Caco-2 (cell line): ENCODE results near the gene SYNPO2. TPM values are rescaled to one million over a fixed set of nuclear protein-coding genes. Genes with fewer than 3 reads are reported as not detected.
A peak's percentile ranks its signal among the peaks of the same experiment; 100 is the strongest.

Experiments
- BruUV-seq: library from RNA; stranded (reverse); fragments of 400-500 nt; replicated peaks from 2 replicates; lab custom pipeline; 2021; lab: Mats Ljungman, UMichigan
- CTCF ChIA-PET: fragments of 300-600 bp; sonication (Branson Sonifier 250); formaldehyde crosslinking; loops from one replicate; lab custom pipeline; 2022; ENCODE audit warnings: antibody characterized with exemption; lab: Charles Lee
- POLR2A ChIA-PET: fragments of 300-600 bp; sonication (Branson Sonifier 250); formaldehyde crosslinking; loops from one replicate; lab custom pipeline; 2022; ENCODE audit warnings: antibody characterized with exemption; lab: Charles Lee
- DNase-seq, 2 experiments: peaks; one replicate each; pipeline versions ENCODE4 v3.0.0 to v3.0.0-alpha.2; 2020 to 2022
- H3K27me3 ChIP-seq: replicated peaks from 2 replicates; pipeline ENCODE4 v1.6.0; 2011; ENCODE audit warnings: low read length; ENCODE audit not compliant: control insufficient read depth, insufficient read depth
- H3K36me3 ChIP-seq: 2 replicates; pipeline ENCODE4 v1.5.1; 2011; ENCODE audit warnings: low read length; ENCODE audit not compliant: control insufficient read depth, insufficient read depth
- H3K4me1 ChIP-seq: fragments of 250-450 bp; sonication (Bioruptor Pico); 2 replicates; pipeline ENCODE4 v1.5.1; 2020; ENCODE audit warnings: mild to moderate bottlenecking
- H3K4me3 ChIP-seq: 2 replicates; pipeline ENCODE4 v1.5.1; 2011; ENCODE audit warnings: low read depth, mild to moderate bottlenecking, control low read depth, low read length
- H3K9me3 ChIP-seq: fragments of 250-450 bp; sonication (Bioruptor Pico); 2 replicates; pipeline ENCODE4 v1.5.1; 2020; ENCODE audit warnings: mild to moderate bottlenecking, moderate library complexity
- H3K27ac Mint-ChIP-seq: one replicate; pipeline ENCODE4 v1.8.0; 2022; ENCODE audit warnings: mixed read lengths; ENCODE audit not compliant: unreplicated experiment
- H3K27me3 Mint-ChIP-seq: one replicate; pipeline ENCODE4 v1.8.0; 2022; ENCODE audit warnings: mixed read lengths; ENCODE audit not compliant: insufficient read depth, unreplicated experiment
- H3K36me3 Mint-ChIP-seq: one replicate; pipeline ENCODE4 v1.8.0; 2022; ENCODE audit warnings: mild to moderate bottlenecking, mixed read lengths; ENCODE audit not compliant: insufficient read depth, unreplicated experiment
- H3K4me1 Mint-ChIP-seq: one replicate; pipeline ENCODE4 v1.8.0; 2022; ENCODE audit warnings: low read depth, mixed read lengths; ENCODE audit not compliant: unreplicated experiment
- H3K4me3 Mint-ChIP-seq: one replicate; pipeline ENCODE4 v1.8.0; 2022; ENCODE audit warnings: mild to moderate bottlenecking, moderate library complexity, mixed read lengths; ENCODE audit not compliant: unreplicated experiment
- H3K9me3 Mint-ChIP-seq: one replicate; pipeline ENCODE4 v1.8.0; 2022; ENCODE audit warnings: mixed read lengths; ENCODE audit not compliant: unreplicated experiment
- intact Hi-C: fragments of 100-400 bp; cut with micrococcal nuclease; formaldehyde crosslinking; loops from one replicate; pipeline ENCODE4 v1.10.0; 2022; ENCODE audit not compliant: unreplicated experiment
- total RNA-seq: library from RNA; stranded (reverse); gene quantifications from 2 replicates; pipeline ENCODE4 v1.2.3, GENCODE V29; 2022
- TF ChIP-seq, protein P1 (sequence below), 2 experiments: fragments of 200-600 bp in 1 of 2; IDR thresholded peaks; 1 replicate in 1 of 2; 2 replicates in 1 of 2; pipeline versions ENCODE4 v1.5.1 to v1.8.0; 2011 to 2022; ENCODE audit warnings: antibody characterized with exemption in 1 of 2, control low read depth in 1 of 2, inconsistent platforms in 1 of 2, low read depth in 1 of 2, low read length in 1 of 2, mild to moderate bottlenecking in 1 of 2, moderate library complexity in 1 of 2; ENCODE audit not compliant: insufficient read depth in 1 of 2, severe bottlenecking in 1 of 2, unreplicated experiment in 1 of 2

The SYNPO2 gene
- total RNA-seq, 1 experiment from 2014 or later: 0.16 TPM

DNA sequence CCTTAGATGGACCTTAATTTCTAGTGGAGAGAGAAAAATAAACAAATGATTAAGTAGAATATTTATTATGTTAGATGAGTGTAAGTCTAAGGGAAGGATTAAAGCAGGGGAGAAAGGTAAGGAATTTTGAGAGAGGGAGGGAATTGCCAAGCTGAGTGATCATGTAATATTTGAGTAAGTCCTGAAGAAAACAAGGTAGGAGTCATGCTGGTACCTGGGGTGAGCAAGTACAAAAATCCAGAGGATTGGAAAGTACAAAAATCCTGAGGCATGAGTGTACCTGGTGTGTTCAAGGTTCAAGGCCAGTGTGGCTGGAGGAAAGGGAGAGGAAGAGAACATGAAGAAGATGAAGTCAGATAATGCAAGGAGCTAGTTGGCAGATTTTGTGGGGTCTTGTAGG, 159.8 kb downstream of the SYNPO2 start:
- DNase-seq: no peak
- no peaks in the 10 kb centered on the region for H3K36me3 ChIP-seq
- no peaks in the 10 kb centered on the region for H3K27me3 Mint-ChIP-seq
- POLR2A ChIA-PET: interaction anchor here (0.8 kb wide), 1 partner anchor 164 kb away, joined by 3 read pairs; no protein-coding TSS in a partner anchor
- no peak overlapping the region for H3K4me3 Mint-ChIP-seq
- CTCF ChIA-PET: no interaction called here
- no peak overlapping the region for H3K4me3 ChIP-seq
- H3K9me3 ChIP-seq: no peaks in the 10 kb centered on the region
- no peaks in the 10 kb centered on the region for H3K36me3 Mint-ChIP-seq
- TF ChIP-seq, protein P1, sequence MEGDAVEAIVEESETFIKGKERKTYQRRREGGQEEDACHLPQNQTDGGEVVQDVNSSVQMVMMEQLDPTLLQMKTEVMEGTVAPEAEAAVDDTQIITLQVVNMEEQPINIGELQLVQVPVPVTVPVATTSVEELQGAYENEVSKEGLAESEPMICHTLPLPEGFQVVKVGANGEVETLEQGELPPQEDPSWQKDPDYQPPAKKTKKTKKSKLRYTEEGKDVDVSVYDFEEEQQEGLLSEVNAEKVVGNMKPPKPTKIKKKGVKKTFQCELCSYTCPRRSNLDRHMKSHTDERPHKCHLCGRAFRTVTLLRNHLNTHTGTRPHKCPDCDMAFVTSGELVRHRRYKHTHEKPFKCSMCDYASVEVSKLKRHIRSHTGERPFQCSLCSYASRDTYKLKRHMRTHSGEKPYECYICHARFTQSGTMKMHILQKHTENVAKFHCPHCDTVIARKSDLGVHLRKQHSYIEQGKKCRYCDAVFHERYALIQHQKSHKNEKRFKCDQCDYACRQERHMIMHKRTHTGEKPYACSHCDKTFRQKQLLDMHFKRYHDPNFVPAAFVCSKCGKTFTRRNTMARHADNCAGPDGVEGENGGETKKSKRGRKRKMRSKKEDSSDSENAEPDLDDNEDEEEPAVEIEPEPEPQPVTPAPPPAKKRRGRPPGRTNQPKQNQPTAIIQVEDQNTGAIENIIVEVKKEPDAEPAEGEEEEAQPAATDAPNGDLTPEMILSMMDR (IDR thresholded peaks at IDR 0.05; ENCODE audit: insufficient read depth in 1 of 2, low read depth in 1 of 2, low read length in 1 of 2, severe bottlenecking in 1 of 2, unreplicated experiment in 1 of 2): no peak
- H3K27me3 ChIP-seq: no peaks in the 10 kb centered on the region
- BruUV-seq: no TSS peak
- H3K4me1 Mint-ChIP-seq: peaks cover 15% of the 10 kb centered on the region
- H3K4me1 ChIP-seq: peaks cover 10% of the 10 kb centered on the region
- H3K27ac Mint-ChIP-seq: peak overlapping the region; percentile 57
- peaks cover 6% of the 10 kb centered on the region for H3K9me3 Mint-ChIP-seq
- intact Hi-C loops: no loop called here

DNA sequence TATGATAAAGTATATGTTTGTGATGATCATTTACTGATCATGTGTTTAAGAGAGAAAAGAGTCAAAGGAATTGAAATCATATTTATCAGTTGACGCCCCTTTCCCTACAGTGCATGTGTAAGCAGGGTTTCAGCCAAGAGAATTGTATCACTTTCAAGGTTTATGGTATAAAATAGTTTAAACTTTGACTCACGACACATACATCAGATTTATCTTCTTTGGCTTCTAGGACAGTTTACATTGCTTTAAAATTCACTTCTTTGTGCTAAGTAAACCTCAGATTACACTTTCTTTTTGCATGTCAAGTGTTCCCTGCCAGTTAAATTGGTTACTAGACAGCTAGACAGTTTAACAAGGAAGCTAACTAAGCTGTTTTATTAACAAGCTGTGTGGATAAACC, 160.7 kb downstream of the SYNPO2 start:
- Histone ChIP-seq H3K4me1 (peaks cover 10% of the 10 kb centered on the region), H3K9me3 (no peaks in the 10 kb centered on the region), H3K27me3 (no peaks in the 10 kb centered on the region), H3K4me3 (no peak overlapping the region), H3K36me3 (no peaks in the 10 kb centered on the region)
- no peak for DNase-seq
- POLR2A ChIA-PET: interaction anchor here (0.8 kb wide), 1 partner anchor 164 kb away, joined by 3 read pairs; no protein-coding TSS in a partner anchor
- no peak overlapping the region for H3K4me3 Mint-ChIP-seq
- no peak overlapping the region for H3K27ac Mint-ChIP-seq
- H3K4me1 Mint-ChIP-seq: peaks cover 15% of the 10 kb centered on the region
- BruUV-seq: no TSS peak
- TF ChIP-seq, protein P1 (IDR thresholded peaks at IDR 0.05; ENCODE audit: insufficient read depth in 1 of 2, low read depth in 1 of 2, low read length in 1 of 2, severe bottlenecking in 1 of 2, unreplicated experiment in 1 of 2): no peak
- intact Hi-C loops: no loop called here
- H3K36me3 Mint-ChIP-seq: no peaks in the 10 kb centered on the region
- CTCF ChIA-PET: no interaction called here
- no peaks in the 10 kb centered on the region for H3K27me3 Mint-ChIP-seq
- H3K9me3 Mint-ChIP-seq: peaks cover 6% of the 10 kb centered on the region

DNA sequence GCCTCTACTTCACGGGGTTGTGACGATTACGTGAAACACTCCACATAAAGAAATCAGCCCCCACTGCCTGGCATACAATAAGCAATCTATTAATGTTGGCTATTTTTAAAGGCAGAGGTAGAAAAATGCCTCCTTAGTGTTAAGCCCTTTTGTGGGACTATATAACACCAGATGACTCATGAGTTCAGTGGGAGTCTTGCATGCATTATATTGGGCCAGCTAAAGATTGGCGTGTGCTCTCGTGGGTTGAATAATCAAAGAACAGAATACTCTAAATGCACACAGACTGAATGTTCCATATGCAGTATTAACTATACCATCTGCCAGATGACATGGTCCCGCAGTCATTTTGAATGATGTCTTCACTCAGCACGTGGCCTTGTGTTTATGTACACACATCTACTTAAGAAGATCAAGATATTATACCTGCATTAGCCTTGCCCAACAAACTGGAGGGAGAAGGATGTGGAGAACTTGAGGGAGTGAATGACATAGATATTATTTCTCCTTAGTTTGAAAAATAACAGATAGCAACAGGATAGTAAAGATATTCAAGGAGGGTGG, 162.0 kb downstream of the SYNPO2 start:
- peaks cover 10% of the 10 kb centered on the region for H3K4me1 ChIP-seq
- H3K9me3 ChIP-seq: no peaks in the 10 kb centered on the region
- H3K27me3 Mint-ChIP-seq: no peaks in the 10 kb centered on the region
- DNase-seq: no peak
- no peak overlapping the region for H3K4me3 ChIP-seq
- CTCF ChIA-PET: no interaction called here
- no peaks in the 10 kb centered on the region for H3K27me3 ChIP-seq
- no peaks in the 10 kb centered on the region for H3K36me3 ChIP-seq
- H3K36me3 Mint-ChIP-seq: no peaks in the 10 kb centered on the region
- no peak overlapping the region for H3K4me3 Mint-ChIP-seq
- H3K4me1 Mint-ChIP-seq: peaks cover 15% of the 10 kb centered on the region
- POLR2A ChIA-PET: no interaction called here
- H3K9me3 Mint-ChIP-seq: peaks cover 6% of the 10 kb centered on the region
- intact Hi-C loops: no loop called here
- TF ChIP-seq, protein P1 (IDR thresholded peaks at IDR 0.05; ENCODE audit: insufficient read depth in 1 of 2, low read depth in 1 of 2, low read length in 1 of 2, severe bottlenecking in 1 of 2, unreplicated experiment in 1 of 2): no peak
- H3K27ac Mint-ChIP-seq: no peak overlapping the region
- no TSS peak for BruUV-seq
